ENCODE measurements around the gene TMEM150B.
A peak's percentile ranks its signal among the peaks of the same experiment; 100 is the strongest.

TMEM150B gene

DNA sequence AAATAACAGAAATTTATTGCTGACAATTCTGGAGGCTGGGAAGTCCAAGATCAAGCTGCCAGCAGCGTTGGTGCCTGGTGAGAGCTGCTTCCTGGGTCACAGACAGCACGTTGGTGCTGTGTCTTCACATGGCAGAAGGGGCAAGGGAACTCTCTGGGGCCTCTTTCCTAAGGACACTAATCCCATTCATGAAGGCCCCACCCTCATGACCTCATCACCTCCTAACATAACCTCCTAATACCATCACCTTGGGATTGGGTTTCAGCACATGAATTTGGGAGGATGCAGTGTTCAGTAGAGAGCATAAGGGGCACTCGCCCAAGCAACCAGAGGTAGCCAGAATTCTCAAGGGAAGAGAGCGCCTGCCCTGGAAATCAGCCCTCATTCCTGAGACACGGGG, 15.7 kb downstream of the TMEM150B start:
- Histone ChIP-seq H3K9me3 (ENCODE audit: control insufficient read depth, low read depth, low read length) (no peaks in the 10 kb centered on the region), H3K27ac (ENCODE audit: low read length) (no peak overlapping the region), H3K27me3 (ENCODE audit: control insufficient read depth, insufficient read depth, low read length) (no peaks in the 10 kb centered on the region), H3K9ac (ENCODE audit: low read length) (no peak overlapping the region), H3K4me1 (ENCODE audit: control insufficient read depth, low read depth, low read length) (no peaks in the 10 kb centered on the region), H3K36me3 (ENCODE audit: control insufficient read depth, low read depth, low read length) (peaks cover 22% of the 10 kb centered on the region), H3K4me3 (ENCODE audit: low read length) (no peak overlapping the region)

DNA sequence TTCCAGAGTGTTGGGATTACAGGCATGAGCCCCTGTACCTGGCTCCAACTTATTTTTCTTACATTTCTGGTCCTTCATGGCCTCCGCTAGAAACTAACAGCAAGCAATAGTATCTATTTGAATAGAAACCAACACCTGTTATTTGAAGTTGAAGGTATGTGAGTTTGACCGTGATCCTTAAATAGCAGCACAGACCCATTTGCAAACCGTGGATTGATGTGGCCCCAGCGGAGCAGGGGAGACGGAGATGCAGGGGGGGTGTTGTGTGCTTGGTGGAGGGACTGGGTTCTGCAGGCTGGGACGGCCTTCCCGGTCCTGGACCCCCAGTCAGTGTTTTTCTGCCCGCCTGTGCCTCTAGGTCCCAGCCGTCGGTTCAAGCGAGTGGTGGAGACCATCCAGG, 16.9 kb downstream of the TMEM150B start:
- no peaks in the 10 kb centered on the region for H3K9me3 ChIP-seq (ENCODE audit: control insufficient read depth, low read depth, low read length)
- H3K4me1 ChIP-seq (ENCODE audit: control insufficient read depth, low read depth, low read length) = no peaks in the 10 kb centered on the region
- peaks cover 32% of the 10 kb centered on the region for H3K36me3 ChIP-seq (ENCODE audit: control insufficient read depth, low read depth, low read length)
- H3K4me3 ChIP-seq (ENCODE audit: low read length) = no peak overlapping the region
- H3K9ac ChIP-seq (ENCODE audit: low read length) = no peak overlapping the region
- no peak overlapping the region for H3K27ac ChIP-seq (ENCODE audit: low read length)
- no peaks in the 10 kb centered on the region for H3K27me3 ChIP-seq (ENCODE audit: control insufficient read depth, insufficient read depth, low read length)

DNA sequence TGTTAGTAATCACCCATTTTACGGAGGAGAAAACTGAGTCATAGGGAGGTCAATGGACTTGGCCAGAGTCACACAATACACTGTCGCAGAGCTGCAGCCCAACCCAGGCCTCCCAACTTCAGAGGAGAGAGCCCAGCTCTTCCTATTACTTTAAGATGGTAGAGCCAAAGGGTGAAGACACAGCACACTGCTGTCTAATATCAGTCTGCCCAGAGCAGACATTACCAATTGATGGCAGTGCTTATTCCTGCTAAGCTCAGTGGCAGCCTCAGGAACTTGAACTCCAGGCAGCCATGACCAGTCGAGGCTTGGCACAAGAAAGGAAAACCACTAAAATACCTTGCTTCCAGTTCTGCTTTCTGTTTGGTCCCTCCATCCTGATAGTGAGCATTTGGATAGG, 18.4 kb downstream of the TMEM150B start:
- H3K27ac ChIP-seq (ENCODE audit: low read length) = no peak overlapping the region
- H3K4me3 ChIP-seq (ENCODE audit: low read length) = no peak overlapping the region
- H3K36me3 ChIP-seq (ENCODE audit: control insufficient read depth, low read depth, low read length) = peaks cover 40% of the 10 kb centered on the region
- no peak overlapping the region for H3K9ac ChIP-seq (ENCODE audit: low read length)
- no peaks in the 10 kb centered on the region for H3K9me3 ChIP-seq (ENCODE audit: control insufficient read depth, low read depth, low read length)
- no peaks in the 10 kb centered on the region for H3K4me1 ChIP-seq (ENCODE audit: control insufficient read depth, low read depth, low read length)
- H3K27me3 ChIP-seq (ENCODE audit: control insufficient read depth, insufficient read depth, low read length) = no peaks in the 10 kb centered on the region

DNA sequence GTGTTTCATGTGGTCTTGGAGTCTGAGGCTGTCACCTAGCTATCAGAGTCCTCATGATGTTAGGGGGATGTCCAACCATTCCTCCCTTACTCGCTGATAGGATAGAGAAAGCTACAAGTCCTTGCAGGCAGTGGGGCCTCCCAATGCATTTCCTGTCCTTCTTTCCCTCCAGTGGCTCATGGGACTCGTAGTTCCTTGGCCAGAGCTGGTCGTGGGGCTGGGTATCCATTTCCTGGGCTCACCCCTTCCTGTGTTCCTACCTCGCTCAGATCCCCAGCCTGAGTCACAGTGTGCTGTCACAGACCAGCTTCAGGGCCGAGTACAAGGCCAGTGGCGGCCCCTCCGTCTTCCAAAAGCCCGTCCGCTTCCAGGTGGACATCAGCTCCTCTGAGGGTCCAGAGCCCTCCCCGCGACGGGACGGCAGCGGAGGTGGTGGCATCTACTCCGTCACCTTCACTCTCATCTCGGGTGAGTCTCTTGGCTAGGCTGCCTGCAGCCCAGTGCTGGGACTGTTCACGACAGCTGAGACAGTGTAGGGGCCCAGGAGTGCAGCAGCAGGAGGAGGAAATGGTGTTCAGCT, 19.1 kb downstream of the TMEM150B start:
- Histone ChIP-seq H3K9me3 (ENCODE audit: control insufficient read depth, low read depth, low read length) (no peaks in the 10 kb centered on the region), H3K27me3 (ENCODE audit: control insufficient read depth, insufficient read depth, low read length) (no peaks in the 10 kb centered on the region), H3K36me3 (ENCODE audit: control insufficient read depth, low read depth, low read length) (peaks cover 40% of the 10 kb centered on the region), H3K4me3 (ENCODE audit: low read length) (no peak overlapping the region), H3K27ac (ENCODE audit: low read length) (no peak overlapping the region), H3K4me1 (ENCODE audit: control insufficient read depth, low read depth, low read length) (peaks cover 5% of the 10 kb centered on the region), H3K9ac (ENCODE audit: low read length) (no peak overlapping the region)

DNA sequence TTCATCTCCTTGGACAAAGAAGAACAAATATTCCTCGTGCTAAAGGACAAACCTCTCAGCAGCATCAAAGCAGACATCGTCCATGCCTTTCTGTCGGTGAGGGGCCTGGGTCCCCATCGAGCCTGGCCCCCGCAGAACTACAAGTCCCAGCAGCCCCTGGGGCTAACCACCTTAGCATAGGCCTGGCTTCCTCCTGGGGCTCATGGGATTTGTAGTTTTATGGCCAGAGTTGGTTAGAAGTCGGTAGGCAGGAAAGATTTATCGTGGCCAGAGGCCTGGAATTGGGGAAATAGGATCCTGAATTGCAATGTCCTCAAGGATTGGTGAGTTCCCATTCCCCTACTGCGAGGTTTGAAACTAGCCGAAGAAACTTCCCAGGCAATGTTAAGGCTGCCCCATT, 19.6 kb downstream of the TMEM150B start:
- H3K4me3 ChIP-seq (ENCODE audit: low read length) = no peak overlapping the region
- peaks cover 42% of the 10 kb centered on the region for H3K36me3 ChIP-seq (ENCODE audit: control insufficient read depth, low read depth, low read length)
- no peaks in the 10 kb centered on the region for H3K9me3 ChIP-seq (ENCODE audit: control insufficient read depth, low read depth, low read length)
- H3K4me1 ChIP-seq (ENCODE audit: control insufficient read depth, low read depth, low read length) = peaks cover 5% of the 10 kb centered on the region
- no peaks in the 10 kb centered on the region for H3K27me3 ChIP-seq (ENCODE audit: control insufficient read depth, insufficient read depth, low read length)
- no peak overlapping the region for H3K9ac ChIP-seq (ENCODE audit: low read length)
- H3K27ac ChIP-seq (ENCODE audit: low read length) = no peak overlapping the region

DNA sequence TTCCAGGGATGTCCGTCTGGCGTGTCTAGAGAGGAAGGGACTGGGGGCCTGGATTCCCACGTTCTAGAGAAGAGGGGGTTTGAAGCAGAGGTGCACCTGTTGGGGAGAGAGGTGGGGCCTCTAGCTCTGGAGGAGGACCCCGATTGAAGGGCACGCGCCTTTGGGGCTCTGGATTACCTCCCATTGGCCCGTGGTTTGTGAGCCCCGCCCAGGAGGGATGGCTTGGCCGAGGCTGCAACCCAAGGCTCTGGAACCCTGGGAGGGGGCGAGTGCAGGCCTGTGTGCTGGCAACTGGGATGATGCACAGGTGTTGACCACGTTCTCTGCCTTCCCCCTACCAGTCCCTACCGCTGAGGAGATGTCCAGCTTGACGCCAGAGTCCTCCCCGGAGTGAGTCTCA, 20.2 kb downstream of the TMEM150B start:
- Histone ChIP-seq H3K4me1 (ENCODE audit: control insufficient read depth, low read depth, low read length) (peaks cover 5% of the 10 kb centered on the region), H3K36me3 (ENCODE audit: control insufficient read depth, low read depth, low read length) (peaks cover 39% of the 10 kb centered on the region), H3K27me3 (ENCODE audit: control insufficient read depth, insufficient read depth, low read length) (no peaks in the 10 kb centered on the region), H3K9ac (ENCODE audit: low read length) (no peak overlapping the region), H3K9me3 (ENCODE audit: control insufficient read depth, low read depth, low read length) (no peaks in the 10 kb centered on the region), H3K4me3 (ENCODE audit: low read length) (no peak overlapping the region), H3K27ac (ENCODE audit: low read length) (no peak overlapping the region)

DNA sequence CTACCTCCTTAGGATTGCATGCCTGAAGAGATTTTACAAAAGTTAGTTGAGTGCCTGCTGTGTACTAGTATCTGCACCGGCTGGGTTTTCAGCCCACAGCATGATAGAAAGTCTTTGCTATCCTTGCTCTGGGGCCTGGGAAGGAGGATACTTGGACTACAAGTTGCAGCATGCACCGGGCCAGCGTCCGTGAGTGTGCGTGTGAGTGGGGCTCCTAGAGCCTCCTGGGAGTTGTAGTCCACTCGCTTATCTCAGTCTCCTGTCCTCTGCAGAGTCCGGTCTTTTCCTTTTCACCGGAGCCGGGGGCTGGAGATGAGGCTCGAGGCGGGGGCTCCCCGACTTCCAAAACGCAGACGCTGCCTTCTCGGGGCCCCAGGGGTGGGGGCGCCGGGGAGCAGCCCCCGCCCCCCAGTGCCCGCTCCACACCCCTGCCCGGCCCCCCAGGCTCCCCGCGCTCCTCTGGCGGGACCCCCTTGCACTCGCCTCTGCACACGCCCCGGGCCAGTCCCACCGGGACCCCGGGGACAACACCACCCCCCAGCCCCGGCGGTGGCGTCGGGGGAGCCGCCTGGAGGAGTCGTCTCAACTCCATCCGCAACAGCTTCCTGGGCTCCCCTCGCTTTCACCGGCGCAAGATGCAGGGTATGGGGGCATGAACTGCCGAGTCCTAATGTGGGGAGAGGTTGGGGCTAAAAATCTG, 20.7 kb downstream of the TMEM150B start:
- Histone ChIP-seq H3K4me1 (ENCODE audit: control insufficient read depth, low read depth, low read length) (peaks cover 5% of the 10 kb centered on the region), H3K27me3 (ENCODE audit: control insufficient read depth, insufficient read depth, low read length) (no peaks in the 10 kb centered on the region), H3K27ac (ENCODE audit: low read length) (no peak overlapping the region), H3K9me3 (ENCODE audit: control insufficient read depth, low read depth, low read length) (no peaks in the 10 kb centered on the region), H3K36me3 (ENCODE audit: control insufficient read depth, low read depth, low read length) (peaks cover 38% of the 10 kb centered on the region), H3K4me3 (ENCODE audit: low read length) (no peak overlapping the region), H3K9ac (ENCODE audit: low read length) (no peak overlapping the region)

DNA sequence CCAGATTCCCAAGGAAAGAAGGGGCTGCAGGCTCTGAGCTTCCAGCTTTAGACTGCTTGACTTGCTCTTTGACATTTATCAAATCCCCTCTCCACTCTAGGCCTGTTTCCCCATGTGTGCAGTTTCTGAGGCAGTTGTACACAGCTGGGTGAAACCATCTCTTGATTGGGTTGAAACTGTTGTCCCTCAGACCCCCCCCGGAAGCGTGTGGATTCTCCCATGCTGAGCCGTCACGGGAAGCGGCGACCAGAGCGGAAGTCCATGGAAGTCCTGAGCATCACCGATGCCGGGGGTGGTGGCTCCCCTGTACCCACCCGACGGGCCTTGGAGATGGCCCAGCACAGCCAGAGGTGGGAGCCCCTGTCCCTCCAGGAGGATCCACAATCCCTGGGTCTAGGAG, 21.7 kb downstream of the TMEM150B start:
- Histone ChIP-seq H3K27me3 (ENCODE audit: control insufficient read depth, insufficient read depth, low read length) (no peaks in the 10 kb centered on the region), H3K4me1 (ENCODE audit: control insufficient read depth, low read depth, low read length) (peaks cover 5% of the 10 kb centered on the region), H3K27ac (ENCODE audit: low read length) (no peak overlapping the region), H3K9me3 (ENCODE audit: control insufficient read depth, low read depth, low read length) (no peaks in the 10 kb centered on the region), H3K36me3 (ENCODE audit: control insufficient read depth, low read depth, low read length) (peaks cover 33% of the 10 kb centered on the region), H3K4me3 (ENCODE audit: low read length) (no peak overlapping the region), H3K9ac (ENCODE audit: low read length) (no peak overlapping the region)

DNA sequence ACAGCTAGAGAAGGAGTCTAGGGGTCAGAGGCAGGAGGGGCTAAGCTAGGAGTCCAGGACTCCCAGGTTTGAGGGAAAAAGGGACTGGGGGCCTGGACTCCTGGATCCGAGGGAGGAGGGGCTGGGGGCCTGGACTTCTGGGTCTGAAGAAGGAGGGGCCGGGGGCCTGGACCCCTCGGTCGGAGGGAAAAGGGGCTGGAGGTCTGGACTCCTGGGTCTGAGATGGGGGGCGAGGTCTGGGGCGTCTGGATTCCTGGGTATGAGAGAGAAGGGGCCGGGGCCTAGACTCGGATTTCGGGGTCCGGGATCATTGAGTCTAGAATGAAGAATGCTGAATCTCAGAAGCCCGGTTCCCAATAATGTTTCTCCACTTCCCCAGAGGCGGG, 22.8 kb downstream of the TMEM150B start:
- no peak overlapping the region for H3K27ac ChIP-seq (ENCODE audit: low read length)
- peaks cover 5% of the 10 kb centered on the region for H3K4me1 ChIP-seq (ENCODE audit: control insufficient read depth, low read depth, low read length)
- H3K4me3 ChIP-seq (ENCODE audit: low read length) = no peak overlapping the region
- H3K9me3 ChIP-seq (ENCODE audit: control insufficient read depth, low read depth, low read length) = no peaks in the 10 kb centered on the region
- peaks cover 29% of the 10 kb centered on the region for H3K36me3 ChIP-seq (ENCODE audit: control insufficient read depth, low read depth, low read length)
- H3K9ac ChIP-seq (ENCODE audit: low read length) = no peak overlapping the region
- H3K27me3 ChIP-seq (ENCODE audit: control insufficient read depth, insufficient read depth, low read length) = no peaks in the 10 kb centered on the region

DNA sequence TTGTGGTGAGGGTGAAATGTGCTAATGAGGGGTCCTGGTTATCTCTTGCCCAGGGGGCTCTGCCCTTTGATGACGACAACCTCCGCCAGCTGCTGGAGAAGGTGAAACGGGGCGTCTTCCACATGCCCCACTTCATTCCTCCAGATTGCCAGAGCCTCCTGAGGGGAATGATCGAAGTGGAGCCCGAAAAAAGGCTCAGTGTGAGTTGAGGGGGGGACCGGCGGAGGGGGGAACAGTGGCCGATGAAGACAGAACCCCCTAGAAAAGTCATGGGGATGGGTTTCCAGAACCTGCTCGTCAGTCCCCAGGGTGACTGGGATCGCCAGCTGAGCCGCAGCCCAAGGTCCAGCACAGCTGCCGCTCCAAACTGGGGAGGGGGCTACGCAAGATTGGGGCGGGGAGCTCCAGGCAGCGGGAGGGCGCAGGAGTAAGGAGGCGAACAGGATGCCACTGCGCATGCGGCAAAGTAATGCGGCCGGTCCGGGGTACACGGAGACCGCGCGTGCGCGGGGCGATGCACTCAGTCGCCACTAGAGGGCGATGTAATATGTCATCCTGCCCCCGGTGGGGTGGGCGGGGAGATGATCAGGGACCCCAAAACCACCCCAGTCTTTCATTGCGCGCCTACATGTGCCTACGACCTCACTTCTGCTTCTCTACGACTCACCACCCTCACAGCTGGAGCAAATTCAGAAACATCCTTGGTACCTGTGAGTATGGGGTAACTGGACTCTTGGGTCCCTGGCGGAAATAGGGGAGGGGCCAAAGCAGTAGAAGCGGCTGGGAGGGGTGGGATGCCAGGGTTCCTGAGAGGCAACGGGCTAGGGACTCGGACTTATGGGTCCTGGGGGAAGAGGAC, 23.5 kb downstream of the TMEM150B start:
- Histone ChIP-seq H3K4me1 (ENCODE audit: control insufficient read depth, low read depth, low read length) (peaks cover 5% of the 10 kb centered on the region), H3K36me3 (ENCODE audit: control insufficient read depth, low read depth, low read length) (peaks cover 27% of the 10 kb centered on the region), H3K4me3 (ENCODE audit: low read length) (peak overlapping the region; percentile 36), H3K27me3 (ENCODE audit: control insufficient read depth, insufficient read depth, low read length) (no peaks in the 10 kb centered on the region), H3K9me3 (ENCODE audit: control insufficient read depth, low read depth, low read length) (no peaks in the 10 kb centered on the region), H3K27ac (ENCODE audit: low read length) (no peak overlapping the region), H3K9ac (ENCODE audit: low read length) (no peak overlapping the region)

DNA sequence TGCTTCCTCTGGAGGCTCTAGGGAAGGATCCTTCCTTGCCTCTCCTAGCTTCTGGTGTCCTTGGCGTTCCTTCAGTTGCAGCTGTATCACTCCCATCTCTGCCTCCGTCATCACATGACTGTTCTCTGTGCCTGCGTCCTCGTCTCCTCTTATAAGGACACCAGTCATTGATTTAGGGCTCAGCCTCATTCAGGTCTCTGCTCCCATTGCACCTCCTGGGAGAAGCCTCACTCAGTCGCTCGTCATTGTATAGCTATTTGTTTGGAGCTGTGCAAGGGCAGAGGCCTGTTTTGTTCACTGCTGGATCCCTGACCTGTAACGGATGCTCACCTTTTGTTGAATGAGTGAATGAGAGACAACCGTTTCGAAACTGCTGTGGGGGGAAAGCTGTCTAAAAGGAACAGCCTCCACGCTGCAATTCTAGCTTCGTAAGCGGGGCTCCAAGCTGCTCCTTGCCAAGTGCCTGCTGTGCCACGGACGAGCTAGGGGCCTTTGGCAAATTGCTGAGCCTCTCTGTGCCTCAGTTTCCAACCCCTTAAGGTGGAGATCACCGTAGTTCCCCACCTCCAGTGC, 24.2 kb downstream of the TMEM150B start:
- H3K9me3 ChIP-seq (ENCODE audit: control insufficient read depth, low read depth, low read length) = no peaks in the 10 kb centered on the region
- no peak overlapping the region for H3K27ac ChIP-seq (ENCODE audit: low read length)
- no peak overlapping the region for H3K9ac ChIP-seq (ENCODE audit: low read length)
- H3K36me3 ChIP-seq (ENCODE audit: control insufficient read depth, low read depth, low read length) = peaks cover 20% of the 10 kb centered on the region
- H3K4me3 ChIP-seq (ENCODE audit: low read length) = peak overlapping the region; percentile 36
- no peaks in the 10 kb centered on the region for H3K27me3 ChIP-seq (ENCODE audit: control insufficient read depth, insufficient read depth, low read length)
- H3K4me1 ChIP-seq (ENCODE audit: control insufficient read depth, low read depth, low read length) = peaks cover 5% of the 10 kb centered on the region
